SIG-M5 treated with dmso at 0.1 percent for 504 hours (cell line): ENCODE data around the gene HSF2BP.
"Not testable (repeated sequence)": the region's sequence is repeated elsewhere in the genome, so short reads cannot be mapped to it uniquely, and the experiment has no call there.

Experiments
- DNase-seq: peaks from one replicate; lab custom pipeline; 2025; ENCODE audit not compliant: unreplicated experiment; lab: John Stamatoyannopoulos, UW

HSF2BP gene

GRCh38 chr21:43622796-43623195 lies 36.5 kb downstream of the HSF2BP start:
- no peak for DNase-seq

- DNase-seq: no peak
Observed at GRCh38 chr21:43619856-43620255, 39.4 kb downstream of the HSF2BP start.

GRCh38 chr21:43619344-43619743 lies 39.9 kb downstream of the HSF2BP start:
- no peak for DNase-seq

GRCh38 chr21:43618940-43619339 lies 40.3 kb downstream of the HSF2BP start:
- DNase-seq: no peak

- not testable (repeated sequence) for DNase-seq
Observed at GRCh38 chr21:43616861-43617260, 42.4 kb downstream of the HSF2BP start.

GRCh38 chr21:43614839-43615238 lies 44.4 kb downstream of the HSF2BP start:
- no peak for DNase-seq

- DNase-seq: no peak
Observed at GRCh38 chr21:43613755-43614638, 45.3 kb downstream of the HSF2BP start.

- DNase-seq: peak; percentile 56
Observed at GRCh38 chr21:43611598-43612369, 47.5 kb downstream of the HSF2BP start.

GRCh38 chr21:43609501-43610340 lies 49.6 kb downstream of the HSF2BP start:
- peak; percentile 7 for DNase-seq

GRCh38 chr21:43608664-43609063 lies 50.6 kb downstream of the HSF2BP start:
- DNase-seq: no peak

- DNase-seq: no peak
Observed at GRCh38 chr21:43608225-43608624, 51.1 kb downstream of the HSF2BP start.

GRCh38 chr21:43605320-43606215 lies 53.7 kb downstream of the HSF2BP start:
- no peak for DNase-seq

- no peak for DNase-seq
Observed at GRCh38 chr21:43604505-43605204, 54.6 kb downstream of the HSF2BP start.

- no peak for DNase-seq
Observed at GRCh38 chr21:43603641-43604504, 55.4 kb downstream of the HSF2BP start.

- DNase-seq: no peak
Observed at GRCh38 chr21:43603233-43603626, 56.1 kb downstream of the HSF2BP start.

GRCh38 chr21:43602266-43603232 lies 56.7 kb downstream of the HSF2BP start:
- DNase-seq: no peak

- no peak for DNase-seq
Observed at GRCh38 chr21:43600642-43601402, 58.5 kb downstream of the HSF2BP start.
